Endothelial cell of umbilical vein (primary cell): ENCODE measurements around the gene RAB27B. TPM values are rescaled to one million over a fixed set of nuclear protein-coding genes. Genes with fewer than 3 reads are reported as not detected.

ENCODE experiments used
- BruUV-seq: library from RNA; stranded (reverse); fragments of 400-500 nt; replicated peaks from 2 replicates; lab custom pipeline; 2021; lab: Mats Ljungman, UMichigan
- CTCF ChIA-PET: fragments of 300-600, 350-600 bp; sonication (Branson Sonifier 250); formaldehyde crosslinking; loops from one replicate; lab custom pipeline; 2021; ENCODE audit warnings: antibody characterized with exemption, inconsistent platforms; lab: Charles Lee
- POLR2A ChIA-PET: fragments of 300-600, 350-600 bp; sonication (Branson Sonifier 250); formaldehyde crosslinking; loops from one replicate; lab custom pipeline; 2021; ENCODE audit warnings: antibody characterized with exemption, inconsistent platforms; lab: Charles Lee
- DNase-seq: peaks from one replicate; pipeline ENCODE4 v3.0.0-alpha.2; 2011; ENCODE audit warnings: low read depth, low spot score
- FAIRE-seq: peaks from 2 replicates; lab custom pipeline; 2011; peaks lifted over from hg19 to GRCh38; lab: Jason Lieb, UNC
- H2AFZ ChIP-seq: 2 replicates; pipeline ENCODE4 v1.6.0; 2012; ENCODE audit warnings: low read depth, low read length, control low read depth, inconsistent platforms
- H3K27ac ChIP-seq: 2 replicates; pipeline ENCODE4 v1.5.1; 2011; ENCODE audit warnings: low read depth, mild to moderate bottlenecking, control low read depth, low read length, moderate library complexity; ENCODE audit not compliant: insufficient read depth
- H3K27me3 ChIP-seq, 2 experiments: 2 replicates each; pipeline versions ENCODE4 v1.6.0 to v1.6.1; 2011; ENCODE audit warnings: low read length in 2 of 2, mixed read lengths in 1 of 2; ENCODE audit not compliant: control insufficient read depth in 2 of 2, insufficient read depth in 2 of 2
- H3K36me3 ChIP-seq, 2 experiments: 2 replicates in 1 of 2; 3 replicates in 1 of 2; pipeline ENCODE4 v1.5.1; 2011; ENCODE audit warnings: low read length in 2 of 2, mild to moderate bottlenecking in 1 of 2, moderate library complexity in 1 of 2; ENCODE audit not compliant: control insufficient read depth in 2 of 2, insufficient read depth in 2 of 2; ENCODE audit errors: extremely low read depth in 1 of 2
- H3K4me1 ChIP-seq: 3 replicates; pipeline ENCODE4 v1.5.1; 2011; ENCODE audit warnings: mild to moderate bottlenecking, low read length; ENCODE audit not compliant: control insufficient read depth, insufficient read depth; ENCODE audit errors: extremely low read depth
- H3K4me2 ChIP-seq: 2 replicates; pipeline ENCODE4 v1.6.1; 2011; ENCODE audit warnings: low read length, control low read depth, mixed read lengths; ENCODE audit not compliant: insufficient read depth
- H3K4me3 ChIP-seq, 3 experiments: fragments of 200-600 bp in 1 of 3; sonication (generic), shearing (Covaris generic) in 1 of 3; replicated peaks in 1 of 3; 2 replicates each; pipeline ENCODE4 v1.5.1; 2011 to 2016; ENCODE audit warnings: control low read depth in 3 of 3, low read length in 3 of 3, mild to moderate bottlenecking in 2 of 3, inconsistent platforms in 1 of 3, low read depth in 1 of 3, moderate library complexity in 1 of 3; ENCODE audit not compliant: insufficient read depth in 1 of 3
- H3K79me2 ChIP-seq: 2 replicates; pipeline ENCODE4 v1.6.0; 2012; ENCODE audit warnings: low read length, inconsistent platforms; ENCODE audit not compliant: control insufficient read depth, insufficient read depth
- H3K9ac ChIP-seq: replicated peaks from 2 replicates; pipeline ENCODE3; 2011; ENCODE audit warnings: low read length, control low read depth; ENCODE audit not compliant: insufficient read depth; ENCODE audit errors: extremely low read depth
- H3K9me1 ChIP-seq: replicated peaks from 3 replicates; pipeline ENCODE4 v1.6.0; 2011; ENCODE audit warnings: mild to moderate bottlenecking, low read length; ENCODE audit not compliant: control insufficient read depth, insufficient read depth; ENCODE audit errors: extremely low read depth
- H3K9me3 ChIP-seq: replicated peaks from 2 replicates; pipeline ENCODE4 v1.5.1; 2012; ENCODE audit warnings: low read length, inconsistent platforms; ENCODE audit not compliant: control insufficient read depth, insufficient read depth
- H4K20me1 ChIP-seq: replicated peaks from 2 replicates; pipeline ENCODE3; 2011; ENCODE audit warnings: mild to moderate bottlenecking, low read length; ENCODE audit not compliant: control insufficient read depth, insufficient read depth; ENCODE audit errors: extremely low read depth
- EZH2 ChIP-seq: IDR thresholded peaks from 2 replicates; pipeline ENCODE4 v1.6.1; 2012; ENCODE audit warnings: borderline replicate concordance, low read depth, mild to moderate bottlenecking, moderate library complexity, low read length, inconsistent platforms; ENCODE audit not compliant: severe bottlenecking
- FOS ChIP-seq: IDR thresholded peaks from 2 replicates; pipeline ENCODE4 v1.6.1; 2011; ENCODE audit warnings: mild to moderate bottlenecking, low read length, moderate library complexity, borderline replicate concordance; ENCODE audit not compliant: insufficient read depth
- GATA2 ChIP-seq: IDR thresholded peaks from 2 replicates; pipeline ENCODE4 v1.7.0; 2011; ENCODE audit warnings: low read depth, mild to moderate bottlenecking, moderate library complexity, mixed read lengths, low read length; ENCODE audit not compliant: insufficient read length, insufficient read depth
- JUN ChIP-seq: IDR thresholded peaks from 2 replicates; pipeline ENCODE4 v1.6.1; 2011; ENCODE audit warnings: borderline replicate concordance, low read depth; ENCODE audit not compliant: insufficient read length, insufficient read depth
- MYC ChIP-seq: IDR thresholded peaks from one replicate; pipeline ENCODE4 v1.6.1; 2011; ENCODE audit warnings: mild to moderate bottlenecking, low read depth, low read length
- POLR2A ChIP-seq: IDR thresholded peaks from 2 replicates; pipeline ENCODE4 v1.6.1; 2012; ENCODE audit warnings: low read depth, mild to moderate bottlenecking, control low read depth, low read length
- POLR2AphosphoS5 ChIP-seq: IDR thresholded peaks from 2 replicates; pipeline ENCODE4 v1.6.1; 2012; ENCODE audit warnings: low read depth, mild to moderate bottlenecking, control low read depth, low read length, moderate library complexity; ENCODE audit not compliant: insufficient read depth
- dilution Hi-C: fragments of 300-500 bp; cut with MboI; formaldehyde crosslinking; loops from one replicate; pipeline ENCODE4 v1.15.0; 2019; ENCODE audit warnings: low sequenced_read_pairs; ENCODE audit not compliant: extremely low pct_ligation_motif_present
- intact Hi-C: fragments of 100-400 bp; cut with micrococcal nuclease; formaldehyde crosslinking; loops from one replicate; pipeline ENCODE4 v1.10.0; 2022
- polyA plus RNA-seq, 4 experiments: library from polyadenylated mRNA; depleted of rRNA in 3 of 4; stranded (reverse) in 3 of 4; unstranded in 1 of 4; fragments of >200 nt; gene quantifications; 2 replicates each; pipeline versions ENCODE4 v1.2.1 to v1.2.3, GENCODE V29; 2011 to 2012; ENCODE audit warnings: missing spikeins in 1 of 4
- total RNA-seq: library from RNA; stranded (reverse); gene quantifications from 2 replicates; pipeline ENCODE4 v1.2.3, GENCODE V29; 2021
- TF ChIP-seq, protein P1 (sequence below), 2 donors: IDR thresholded peaks; 1 replicate in 1 of 2; 2 replicates in 1 of 2; pipeline ENCODE4 v1.5.1; 2011; ENCODE audit warnings: low read length in 2 of 2, mild to moderate bottlenecking in 2 of 2, moderate library complexity in 2 of 2, control low read depth in 1 of 2, inconsistent platforms in 1 of 2, low read depth in 1 of 2; ENCODE audit not compliant: insufficient read depth in 1 of 2; ENCODE audit errors: extremely low read depth in 1 of 2
- TF ChIP-seq, protein P2 (sequence below): IDR thresholded peaks from 2 replicates; pipeline ENCODE4 v1.6.1; 2011; ENCODE audit not compliant: insufficient read depth, insufficient read length

RAB27B gene
- total and polyA plus RNA-seq, 2 donors (not counting 3 experiments of a cell fraction or from before 2014, with no cell fraction given) = not detected

DNA sequence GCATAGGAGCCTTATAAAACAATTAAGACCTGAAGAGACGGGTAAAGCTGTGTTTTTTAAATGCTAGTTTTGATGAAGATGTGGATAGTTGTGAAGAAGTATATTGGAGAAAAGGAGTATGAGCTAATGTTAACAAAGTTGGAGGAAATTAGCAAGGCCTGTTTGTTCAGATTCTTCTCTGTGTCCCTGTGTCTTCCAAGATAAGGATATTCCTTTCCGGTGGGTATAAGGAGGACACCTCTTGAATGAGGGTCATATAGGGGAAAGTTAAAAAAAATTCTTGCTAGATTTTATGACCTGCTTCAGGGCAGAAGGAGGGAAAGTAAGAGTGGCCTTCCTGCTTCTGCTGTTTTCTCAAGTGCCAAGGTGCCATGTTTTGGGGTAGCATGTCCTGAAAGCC is 72.0 kb downstream of the RAB27B start:
- no peaks in the 10 kb centered on the region for H3K4me1 ChIP-seq
- no peaks in the 10 kb centered on the region for H3K36me3 ChIP-seq
- no peak overlapping the region for H3K27ac ChIP-seq
- H3K4me2 ChIP-seq = no peak overlapping the region
- H3K4me3 ChIP-seq = no peak overlapping the region
- H3K9me3 ChIP-seq = no peaks in the 10 kb centered on the region
- CTCF ChIA-PET = interaction anchor here (1.0 to 1.5 kb wide), 3 partner anchors 8 to 75 kb away, joined by 3 to 5 read pairs (median 3); no protein-coding TSS in a partner anchor
- POLR2A ChIA-PET = no interaction called here
- intact Hi-C loops (no loop called here), dilution Hi-C loops (no loop called here)
- no peak overlapping the region for H3K9ac ChIP-seq
- no peaks in the 10 kb centered on the region for H3K27me3 ChIP-seq
- DNase-seq (no peak), FAIRE-seq (no peak)
- no peaks in the 10 kb centered on the region for H3K79me2 ChIP-seq
- BruUV-seq = no TSS peak
- no peaks in the 10 kb centered on the region for H3K9me1 ChIP-seq
- TF ChIP-seq FOS = no peak
- TF ChIP-seq, protein P1, sequence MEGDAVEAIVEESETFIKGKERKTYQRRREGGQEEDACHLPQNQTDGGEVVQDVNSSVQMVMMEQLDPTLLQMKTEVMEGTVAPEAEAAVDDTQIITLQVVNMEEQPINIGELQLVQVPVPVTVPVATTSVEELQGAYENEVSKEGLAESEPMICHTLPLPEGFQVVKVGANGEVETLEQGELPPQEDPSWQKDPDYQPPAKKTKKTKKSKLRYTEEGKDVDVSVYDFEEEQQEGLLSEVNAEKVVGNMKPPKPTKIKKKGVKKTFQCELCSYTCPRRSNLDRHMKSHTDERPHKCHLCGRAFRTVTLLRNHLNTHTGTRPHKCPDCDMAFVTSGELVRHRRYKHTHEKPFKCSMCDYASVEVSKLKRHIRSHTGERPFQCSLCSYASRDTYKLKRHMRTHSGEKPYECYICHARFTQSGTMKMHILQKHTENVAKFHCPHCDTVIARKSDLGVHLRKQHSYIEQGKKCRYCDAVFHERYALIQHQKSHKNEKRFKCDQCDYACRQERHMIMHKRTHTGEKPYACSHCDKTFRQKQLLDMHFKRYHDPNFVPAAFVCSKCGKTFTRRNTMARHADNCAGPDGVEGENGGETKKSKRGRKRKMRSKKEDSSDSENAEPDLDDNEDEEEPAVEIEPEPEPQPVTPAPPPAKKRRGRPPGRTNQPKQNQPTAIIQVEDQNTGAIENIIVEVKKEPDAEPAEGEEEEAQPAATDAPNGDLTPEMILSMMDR (IDR thresholded peaks at IDR 0.05; ENCODE audit: extremely low read depth in 1 of 2, insufficient read depth in 1 of 2, low read depth in 1 of 2, low read length in 2 of 2) = no peak
- no peak overlapping the region for H2AFZ ChIP-seq
- H4K20me1 ChIP-seq = no peaks in the 10 kb centered on the region

DNA sequence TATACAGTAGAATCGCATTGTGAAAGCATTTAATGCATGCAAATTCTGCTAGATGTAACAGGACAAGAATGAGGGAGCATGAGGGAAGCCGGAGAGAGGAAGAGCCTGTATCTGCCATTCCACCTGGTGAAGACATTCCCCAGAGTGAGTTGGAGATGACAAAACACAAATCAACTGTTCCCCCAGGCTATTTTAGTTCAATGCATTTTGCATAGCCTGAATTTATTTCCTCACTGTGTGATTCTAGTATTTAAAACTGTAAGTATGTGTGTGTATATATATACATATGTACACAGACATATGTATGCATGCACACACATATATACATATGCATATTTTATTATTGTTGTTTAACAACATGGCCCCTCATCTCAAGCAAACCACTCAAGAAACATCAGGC is 76.3 kb downstream of the RAB27B start:
- dilution Hi-C loops (no loop called here), intact Hi-C loops (no loop called here)
- H3K9me1 ChIP-seq = no peaks in the 10 kb centered on the region
- H3K4me3 ChIP-seq = no peak overlapping the region
- TF ChIP-seq POLR2AphosphoS5 (no peak), FOS (no peak), JUN (no peak), EZH2 (no peak), POLR2A (no peak), MYC (no peak), GATA2 (no peak)
- TF ChIP-seq, protein P1 (IDR thresholded peaks at IDR 0.05; ENCODE audit: extremely low read depth in 1 of 2, insufficient read depth in 1 of 2, low read depth in 1 of 2, low read length in 2 of 2) = no peak
- TF ChIP-seq, protein P2, sequence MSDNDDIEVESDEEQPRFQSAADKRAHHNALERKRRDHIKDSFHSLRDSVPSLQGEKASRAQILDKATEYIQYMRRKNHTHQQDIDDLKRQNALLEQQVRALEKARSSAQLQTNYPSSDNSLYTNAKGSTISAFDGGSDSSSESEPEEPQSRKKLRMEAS = no peak
- H4K20me1 ChIP-seq = no peaks in the 10 kb centered on the region
- ChIA-PET CTCF (no interaction called here), POLR2A (no interaction called here)
- DNase-seq = no peak
- no peaks in the 10 kb centered on the region for H3K79me2 ChIP-seq
- H3K27me3 ChIP-seq = no peaks in the 10 kb centered on the region
- FAIRE-seq = no peak
- no peak overlapping the region for H3K27ac ChIP-seq
- no peaks in the 10 kb centered on the region for H3K36me3 ChIP-seq
- no peak overlapping the region for H3K9ac ChIP-seq
- no TSS peak for BruUV-seq
- no peaks in the 10 kb centered on the region for H3K9me3 ChIP-seq
- H2AFZ ChIP-seq = no peak overlapping the region
- no peak overlapping the region for H3K4me2 ChIP-seq
- no peaks in the 10 kb centered on the region for H3K4me1 ChIP-seq
